Lung (tissue), 12 donors: ENCODE data around the gene SMIM14. TPM values are rescaled to one million over a fixed set of nuclear protein-coding genes. Genes with fewer than 3 reads are reported as not detected.

ENCODE experiments used
- ATAC-seq: fragments of 200-7000 bp; cut with Tn5 transposase; one replicate; pipeline ENCODE4 v1.9.1; 2020; ENCODE audit warnings: moderate number of reproducible peaks; ENCODE audit not compliant: insufficient read depth, low FRiP score
- DNase-seq, 3 donors: peaks; one replicate each; pipeline ENCODE4 v3.0.0-alpha.2; 2013 to 2017
- H3K27ac ChIP-seq, 2 donors: one replicate each; pipeline ENCODE4 v1.5.1; 2013; ENCODE audit warnings: mild to moderate bottlenecking in 2 of 2, moderate library complexity in 2 of 2, control low read depth in 1 of 2, inconsistent platforms in 1 of 2, low read depth in 1 of 2, low read length in 1 of 2
- H3K27me3 ChIP-seq, 3 donors: one replicate each; pipeline ENCODE4 v1.5.1; 2013; ENCODE audit warnings: low read length in 2 of 3; ENCODE audit not compliant: control insufficient read depth in 3 of 3, insufficient read depth in 3 of 3
- H3K36me3 ChIP-seq, 4 donors: one replicate each; pipeline ENCODE4 v1.5.1; 2013; ENCODE audit warnings: low read length in 4 of 4, mild to moderate bottlenecking in 1 of 4, moderate library complexity in 1 of 4; ENCODE audit not compliant: control insufficient read depth in 4 of 4, insufficient read depth in 4 of 4
- H3K4me1 ChIP-seq, 5 donors: one replicate each; pipeline ENCODE4 v1.5.1; 2013; ENCODE audit warnings: low read length in 5 of 5, mild to moderate bottlenecking in 2 of 5, moderate library complexity in 1 of 5; ENCODE audit not compliant: control insufficient read depth in 5 of 5, insufficient read depth in 5 of 5
- H3K4me3 ChIP-seq: one replicate; pipeline ENCODE4 v1.5.1; 2013; ENCODE audit warnings: mild to moderate bottlenecking, control low read depth, moderate library complexity
- H3K9ac ChIP-seq, 2 donors: one replicate each; pipeline ENCODE4 v1.5.1; 2013; ENCODE audit warnings: low read length in 2 of 2, control low read depth in 1 of 2; ENCODE audit not compliant: insufficient read depth in 1 of 2
- H3K9me3 ChIP-seq, 4 donors: one replicate each; pipeline ENCODE4 v1.5.1; 2013; ENCODE audit warnings: low read length in 3 of 4, mild to moderate bottlenecking in 1 of 4, moderate library complexity in 1 of 4; ENCODE audit not compliant: control insufficient read depth in 4 of 4, insufficient read depth in 3 of 4
- CTCF ChIP-seq: IDR thresholded peaks from 2 replicates; pipeline ENCODE4 v1.5.1; 2012; ENCODE audit warnings: mild to moderate bottlenecking; ENCODE audit errors: control extremely low read depth, extremely low read depth
- WGBS, 2 donors: extraction: QIAGEN DNeasy Blood & Tissue Kit; methylation state at CpG; one replicate each; pipeline ENCODE4 v1.1.7; 2013; 5-methylcytosine and 5-hydroxymethylcytosine counted together
- polyA plus RNA-seq, 2 donors: library from polyadenylated mRNA; stranded (reverse); fragments of 200-250 nt; gene quantifications; one replicate each; pipeline ENCODE4 v1.2.1, GENCODE V29; 2013
- total RNA-seq, 2 donors: library from RNA; depleted of rRNA in 1 of 2; stranded (reverse); fragments of >200 nt in 1 of 2; gene quantifications; one replicate each; pipeline ENCODE4 v1.2.1, GENCODE V29; 2014 to 2021
- donor health status: control.
- donor health status: control.
- donor health status: Bipolar disorder and iron deficiency.
- donor health status: healthy.
- donor health status: DM: yes; HTN: yes; CAD: no.

SMIM14 gene
- total and polyA plus RNA-seq, 4 donors: 23.4 to 52.1 (median 33.7) TPM

GRCh38 chr4:39667706-39668105 lies 29.0 kb upstream of the SMIM14 start:
- DNase-seq: peak in 2 of 3 donors; percentile 58 to 63
- ATAC-seq: no peak
- no peaks in the 10 kb centered on the region for H3K36me3 ChIP-seq
- H3K9ac ChIP-seq: no peak overlapping the region
- H3K4me3 ChIP-seq: no peak overlapping the region
- no peaks in the 10 kb centered on the region for H3K27me3 ChIP-seq
- 42 to 55% methylated on average over 1 of the region's 1 CpG for WGBS, 2 donors
- peaks cover 0 to 41% (median 0%) of the 10 kb centered on the region in 5 donors for H3K4me1 ChIP-seq
- no peak overlapping the region for H3K27ac ChIP-seq
- TF ChIP-seq CTCF: no peak
- H3K9me3 ChIP-seq: no peaks in the 10 kb centered on the region

GRCh38 chr4:39664828-39665731 lies 26.4 kb upstream of the SMIM14 start:
- WGBS, 2 donors: 76 to 84% methylated on average over 3 of the region's 3 CpGs
- Histone ChIP-seq H3K36me3 (no peaks in the 10 kb centered on the region), H3K27ac (no peak overlapping the region), H3K9me3 (no peaks in the 10 kb centered on the region), H3K9ac (no peak overlapping the region), H3K4me1 (peaks cover 0 to 41% (median 0%) of the 10 kb centered on the region in 5 donors), H3K4me3 (no peak overlapping the region), H3K27me3 (no peaks in the 10 kb centered on the region)
- no peak for DNase-seq
- no peak for TF ChIP-seq CTCF
- ATAC-seq: no peak

GRCh38 chr4:39662683-39663082 lies 24.0 kb upstream of the SMIM14 start:
- 87 to 88% methylated on average over 7 of the region's 7 CpGs for WGBS, 2 donors
- ATAC-seq: no peak

More at GRCh38 chr4:39662683-39663082, 24.0 kb upstream of the SMIM14 start:
- Histone ChIP-seq H3K27ac (no peak overlapping the region), H3K36me3 (no peaks in the 10 kb centered on the region), H3K9me3 (no peaks in the 10 kb centered on the region), H3K4me3 (no peak overlapping the region), H3K4me1 (peaks cover 0 to 21% (median 0%) of the 10 kb centered on the region in 5 donors), H3K9ac (no peak overlapping the region), H3K27me3 (no peaks in the 10 kb centered on the region)
- TF ChIP-seq CTCF: no peak
- no peak for DNase-seq
